Measurements from ENCODE around the gene GJB6.

GJB6 gene

DNA sequence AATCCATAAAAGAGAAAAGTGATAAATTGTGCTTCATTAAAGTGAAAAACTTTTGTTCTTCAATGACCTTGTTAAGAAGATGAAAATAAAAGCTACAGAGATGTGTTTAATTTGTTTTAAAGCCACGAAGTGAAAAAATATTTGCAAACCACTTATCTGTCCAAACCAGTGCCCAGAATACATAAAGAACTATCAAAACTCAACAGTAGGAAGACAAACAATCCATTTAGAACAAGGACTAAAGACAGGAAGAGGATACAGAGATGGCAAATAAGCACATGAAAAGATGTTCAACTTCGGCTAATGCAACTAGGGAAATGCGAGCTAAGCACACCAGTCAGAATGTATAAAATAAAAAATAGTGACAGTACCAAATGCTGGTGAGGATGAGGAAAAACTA is 15.0 kb downstream of the GJB6 start:
- no peak for TF ChIP-seq SPI1 (IDR thresholded peaks at IDR 0.05; ENCODE audit: borderline replicate concordance, low read depth)
- no peak for TF ChIP-seq GABPA (IDR thresholded peaks at IDR 0.05; ENCODE audit: low read depth)
- TF ChIP-seq REST (IDR thresholded peaks at IDR 0.05; ENCODE audit: insufficient replicate concordance, low read depth), result no peak
- no peak for TF ChIP-seq CTCF (IDR thresholded peaks at IDR 0.05; ENCODE audit: insufficient read depth, low read length)
- no peak for TF ChIP-seq POLR2AphosphoS5 (IDR thresholded peaks at IDR 0.05; ENCODE audit: low read depth)
- Histone ChIP-seq H3K4me3 (replicated peaks; ENCODE audit: insufficient read depth, low read length) (no peak overlapping the region), H3K27ac (replicated peaks) (no peak overlapping the region), H3K27me3 (ENCODE audit: insufficient read depth, poor library complexity, severe bottlenecking) (no peaks in the 10 kb centered on the region)
- no peak for DNase-seq (ENCODE audit: low read depth in 1 of 2, low spot score in 1 of 2)

DNA sequence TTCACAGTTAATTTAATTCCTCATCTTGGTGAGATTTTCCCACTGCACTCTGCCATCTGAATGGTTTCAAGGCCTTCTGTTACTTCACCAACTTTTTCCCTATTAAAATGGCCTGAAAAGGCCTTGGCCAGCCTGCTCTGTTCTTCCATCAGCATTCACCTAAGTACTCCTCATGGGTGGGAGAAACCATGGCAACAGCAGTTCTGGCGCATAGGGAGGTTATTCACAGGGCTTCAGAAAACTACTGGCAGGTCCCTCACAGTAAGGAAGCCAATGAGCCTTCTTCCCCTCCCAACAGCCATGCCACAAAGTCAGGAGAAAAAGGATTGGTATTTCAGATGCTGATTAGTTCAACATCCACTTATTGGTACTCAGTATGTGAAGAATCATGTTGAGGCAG is 22.2 kb downstream of the GJB6 start:
- TF ChIP-seq POLR2AphosphoS5 (IDR thresholded peaks at IDR 0.05; ENCODE audit: low read depth) (no peak), REST (IDR thresholded peaks at IDR 0.05; ENCODE audit: insufficient replicate concordance, low read depth) (no peak)
- H3K27me3 ChIP-seq (ENCODE audit: insufficient read depth, poor library complexity, severe bottlenecking), result no peaks in the 10 kb centered on the region
- no peak overlapping the region for H3K27ac ChIP-seq (replicated peaks)
- H3K4me3 ChIP-seq (replicated peaks; ENCODE audit: insufficient read depth, low read length), result no peak overlapping the region
- no peak for DNase-seq (ENCODE audit: low read depth in 1 of 2, low spot score in 1 of 2)

DNA sequence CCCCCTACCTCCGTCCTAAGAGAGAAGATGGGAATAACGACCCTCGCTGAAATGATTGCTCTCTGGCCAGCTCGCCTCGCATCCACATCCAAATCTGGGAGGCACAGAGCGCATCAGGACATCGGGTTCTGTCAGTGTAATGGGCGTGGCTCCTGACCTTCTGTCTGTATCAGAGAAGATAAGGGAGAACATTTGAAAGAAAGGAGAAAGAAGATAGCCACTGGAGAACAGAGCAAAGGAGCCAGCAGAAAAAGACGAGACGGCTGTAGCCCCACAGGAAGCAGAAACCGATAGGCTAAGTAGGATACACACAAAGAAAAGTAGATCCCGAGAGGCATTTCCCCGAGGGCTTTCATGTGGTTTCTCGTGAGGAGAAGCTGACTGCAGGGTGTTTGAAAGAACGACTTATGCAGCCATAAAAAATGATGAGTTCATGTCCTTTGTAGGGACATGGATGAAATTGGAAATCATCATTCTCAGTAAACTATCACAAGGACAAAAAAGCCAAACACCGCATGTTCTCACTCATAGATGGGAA is 25.4 kb downstream of the GJB6 start:
- DNase-seq (ENCODE audit: low read depth in 1 of 2, low spot score in 1 of 2), result no peak
- Histone ChIP-seq H3K4me3 (replicated peaks; ENCODE audit: insufficient read depth, low read length) (no peak overlapping the region), H3K27me3 (ENCODE audit: insufficient read depth, poor library complexity, severe bottlenecking) (no peaks in the 10 kb centered on the region), H3K27ac (replicated peaks) (no peak overlapping the region)
- TF ChIP-seq POLR2AphosphoS5 (IDR thresholded peaks at IDR 0.05; ENCODE audit: low read depth) (no peak), GABPA (IDR thresholded peaks at IDR 0.05; ENCODE audit: low read depth) (no peak), CTCF (IDR thresholded peaks at IDR 0.05; ENCODE audit: insufficient read depth, low read length) (no peak), REST (IDR thresholded peaks at IDR 0.05; ENCODE audit: insufficient replicate concordance, low read depth) (no peak), SPI1 (IDR thresholded peaks at IDR 0.05; ENCODE audit: borderline replicate concordance, low read depth) (no peak)
